GM19452 (cell line): ENCODE data around the gene CHL1.

ENCODE experiments used
- ATAC-seq: cut with Tn5 transposase; IDR thresholded peaks from one replicate; pipeline ENCODE4 v1.9.1; 2021; ENCODE audit not compliant: unreplicated experiment

CHL1 gene

GRCh38 chr3:332701-333100, 136.1 kb downstream of the CHL1 start:
- no peak for ATAC-seq

- ATAC-seq, result no peak
These were observed 138.7 kb downstream of the CHL1 start for GRCh38 chr3:335240-335639.

- ATAC-seq, result no peak
These were observed 142.8 kb downstream of the CHL1 start for GRCh38 chr3:339351-339750.

- no peak for ATAC-seq
These were observed 145.4 kb downstream of the CHL1 start for GRCh38 chr3:341998-342397.

GRCh38 chr3:346186-346585, 149.6 kb downstream of the CHL1 start:
- ATAC-seq, result no peak

GRCh38 chr3:347581-347980, 151.0 kb downstream of the CHL1 start:
- ATAC-seq, result no peak

- no peak for ATAC-seq
These were observed 154.4 kb downstream of the CHL1 start for GRCh38 chr3:350871-351371.

GRCh38 chr3:352599-352998, 156.0 kb downstream of the CHL1 start:
- ATAC-seq, result no peak

- ATAC-seq, result no peak
These were observed 156.7 kb downstream of the CHL1 start for GRCh38 chr3:353191-353739.

- ATAC-seq, result peak; percentile 80
These were observed 157.9 kb downstream of the CHL1 start for GRCh38 chr3:354432-354831.

GRCh38 chr3:355622-356021, 159.1 kb downstream of the CHL1 start:
- ATAC-seq, result no peak

- ATAC-seq, result no peak
These were observed 160.4 kb downstream of the CHL1 start for GRCh38 chr3:356952-357351.

GRCh38 chr3:359672-360071, 163.1 kb downstream of the CHL1 start:
- ATAC-seq, result peak; percentile 58

GRCh38 chr3:362681-363338, 166.2 kb downstream of the CHL1 start:
- ATAC-seq, result no peak

- ATAC-seq, result no peak
These were observed 167.7 kb downstream of the CHL1 start for GRCh38 chr3:364287-364686.

- ATAC-seq, result peak; percentile 77
These were observed 168.7 kb downstream of the CHL1 start for GRCh38 chr3:365268-365667.

GRCh38 chr3:366253-366652, 169.7 kb downstream of the CHL1 start:
- ATAC-seq, result peak; percentile 49

- ATAC-seq, result no peak
These were observed 176.7 kb downstream of the CHL1 start for GRCh38 chr3:373193-373779.

GRCh38 chr3:374459-374858, 177.9 kb downstream of the CHL1 start:
- ATAC-seq, result no peak

- peak; percentile 55 for ATAC-seq
These were observed 180.6 kb downstream of the CHL1 start for GRCh38 chr3:377158-377561.

GRCh38 chr3:380801-381200, 184.2 kb downstream of the CHL1 start:
- no peak for ATAC-seq

- no peak for ATAC-seq
These were observed 188.6 kb downstream of the CHL1 start for GRCh38 chr3:385151-385550.

GRCh38 chr3:394775-395174, 198.2 kb downstream of the CHL1 start:
- ATAC-seq, result no peak
